HEK293 (cell line): Measurements from ENCODE around the gene CCDC78.
A peak's percentile ranks its signal among the peaks of the same experiment; 100 is the strongest.

Experiments used
- HOXC10 ChIP-seq: sonication (generic); formaldehyde crosslinking; IDR thresholded peaks from 2 replicates; pipeline ENCODE4 v1.8.1; 2023; ENCODE audit warnings: mild to moderate bottlenecking, missing genetic modification reagents
- SCRT1 ChIP-seq: fragments of 450-650 bp; formaldehyde crosslinking; IDR thresholded peaks from 2 replicates; pipeline ENCODE4 v1.5.1; 2016; ENCODE audit warnings: missing biosample characterization, missing genetic modification characterization, borderline replicate concordance
- WT1 ChIP-seq: fragments of 450-650 bp; formaldehyde crosslinking; IDR thresholded peaks from 2 replicates; pipeline ENCODE4 v1.5.1; 2016; ENCODE audit warnings: missing biosample characterization, missing genetic modification characterization
- ZBTB20 ChIP-seq: fragments of 450-650 bp; formaldehyde crosslinking; IDR thresholded peaks from 2 replicates; pipeline ENCODE4 v1.5.1; 2016; ENCODE audit warnings: missing biosample characterization, missing genetic modification characterization
- ZFP3 ChIP-seq: fragments of 450-650 bp; formaldehyde crosslinking; IDR thresholded peaks from 2 replicates; pipeline ENCODE4 v1.5.1; 2016; ENCODE audit warnings: low read depth, missing biosample characterization, missing genetic modification characterization
- ZNF148 ChIP-seq: fragments of 450-650 bp; formaldehyde crosslinking; IDR thresholded peaks from 2 replicates; pipeline ENCODE4 v1.5.0; 2017; ENCODE audit warnings: missing biosample characterization, missing genetic modification characterization, borderline replicate concordance
- ZNF157 ChIP-seq: fragments of 450-650 bp; formaldehyde crosslinking; IDR thresholded peaks from 2 replicates; pipeline ENCODE4 v1.5.1; 2016; ENCODE audit warnings: missing biosample characterization, missing genetic modification characterization
- ZNF175 ChIP-seq: fragments of 450-650 bp; formaldehyde crosslinking; IDR thresholded peaks from 2 replicates; pipeline ENCODE4 v1.5.1; 2016; ENCODE audit warnings: missing biosample characterization, missing genetic modification characterization
- ZNF266 ChIP-seq: fragments of 450-650 bp; formaldehyde crosslinking; IDR thresholded peaks from 2 replicates; pipeline ENCODE4 v1.5.1; 2016; ENCODE audit warnings: missing biosample characterization, missing genetic modification characterization, low read depth
- ZNF274 ChIP-seq, 2 experiments: fragments of 200-500 bp in 1 of 2; fragments of 450-650 bp in 1 of 2; sonication (Bioruptor generic) in 1 of 2; formaldehyde crosslinking in 1 of 2; IDR thresholded peaks; 2 replicates each; pipeline versions ENCODE4 v1.5.1 to v1.6.1; 2014 to 2016; ENCODE audit warnings: borderline replicate concordance in 1 of 2, inconsistent platforms in 1 of 2, low read length in 1 of 2, missing biosample characterization in 1 of 2, missing genetic modification characterization in 1 of 2
- ZNF311 ChIP-seq: fragments of 450-650 bp; formaldehyde crosslinking; IDR thresholded peaks from 2 replicates; pipeline ENCODE4 v1.5.1; 2017; ENCODE audit warnings: missing biosample characterization, missing genetic modification characterization, borderline replicate concordance
- ZNF350 ChIP-seq: fragments of 450-650 bp; formaldehyde crosslinking; IDR thresholded peaks from 2 replicates; pipeline ENCODE4 v1.5.0; 2017; ENCODE audit warnings: missing biosample characterization, mild to moderate bottlenecking, missing genetic modification characterization
- ZNF558 ChIP-seq: fragments of 450-650 bp; formaldehyde crosslinking; IDR thresholded peaks from 2 replicates; pipeline ENCODE4 v1.5.1; 2016; ENCODE audit warnings: missing biosample characterization, missing genetic modification characterization
- ZNF560 ChIP-seq: fragments of 450-650 bp; formaldehyde crosslinking; IDR thresholded peaks from 2 replicates; pipeline ENCODE4 v1.5.1; 2017; ENCODE audit warnings: missing biosample characterization, missing genetic modification characterization, borderline replicate concordance
- ZNF639 ChIP-seq: fragments of 450-650 bp; formaldehyde crosslinking; IDR thresholded peaks from 2 replicates; pipeline ENCODE4 v1.5.1; 2016; ENCODE audit warnings: missing biosample characterization, missing genetic modification characterization
- ZNF843 ChIP-seq: fragments of 450-650 bp; formaldehyde crosslinking; IDR thresholded peaks from 2 replicates; pipeline ENCODE4 v1.5.1; 2016; ENCODE audit warnings: missing biosample characterization, missing genetic modification characterization
- TF ChIP-seq, protein P1 (sequence below): fragments of 450-650 bp; formaldehyde crosslinking; IDR thresholded peaks from 2 replicates; pipeline ENCODE4 v1.5.1; 2016; ENCODE audit warnings: missing biosample characterization, missing genetic modification characterization
- TF ChIP-seq, protein P2 (sequence below): fragments of 450-650 bp; formaldehyde crosslinking; conservative IDR thresholded peaks from 2 replicates; pipeline ENCODE4 v1.5.1; 2016; ENCODE audit warnings: low read depth, missing biosample characterization, missing genetic modification characterization
- TF ChIP-seq, protein P3 (sequence below): fragments of 450-650 bp; formaldehyde crosslinking; IDR thresholded peaks from 2 replicates; pipeline ENCODE4 v1.5.1; 2017; ENCODE audit warnings: missing biosample characterization, missing genetic modification characterization
- TF ChIP-seq, protein P4 (sequence below): fragments of 450-650 bp; formaldehyde crosslinking; IDR thresholded peaks from 2 replicates; pipeline ENCODE4 v1.5.1; 2016; ENCODE audit warnings: missing biosample characterization, missing genetic modification characterization
- TF ChIP-seq, protein P5 (sequence below): fragments of 450-650 bp; formaldehyde crosslinking; IDR thresholded peaks from 2 replicates; pipeline ENCODE4; 2016; ENCODE audit warnings: missing biosample characterization, missing genetic modification characterization
- TF ChIP-seq, protein P6 (sequence below): fragments of 450-650 bp; formaldehyde crosslinking; optimal IDR thresholded peaks from 2 replicates; pipeline ENCODE3; 2016; ENCODE audit warnings: missing biosample characterization, mild to moderate bottlenecking, missing genetic modification characterization

CCDC78 gene

GRCh38 chr16:678858-679813 lies 47.1 kb downstream of the CCDC78 start (continued):
- TF ChIP-seq ZNF639 (tag by site-specific recombination) (no peak), ZNF175 (tag by site-specific recombination) (no peak), ZNF558 (no peak), SCRT1 (no peak), ZNF560 (no peak), ZBTB20 (no peak), ZNF350 (tag by site-specific recombination) (no peak), ZNF311 (tag by site-specific recombination) (no peak), ZNF274 (IDR thresholded peaks at IDR 0.05; ENCODE audit: low read length) (no peak), ZNF274 (tag by site-specific recombination; IDR thresholded peaks at IDR 0.05; ENCODE audit: borderline replicate concordance) (no peak), WT1 (tag by site-specific recombination) (peak; percentile 58; the same call in 1 of the 2 replicates), ZFP3 (no peak), ZNF148 (tag by site-specific recombination) (no peak), HOXC10 (CRISPR knock-in tag) (no peak), ZNF157 (tag by site-specific recombination) (no peak), ZNF266 (no peak), ZNF843 (no peak)
- TF ChIP-seq, protein P1, sequence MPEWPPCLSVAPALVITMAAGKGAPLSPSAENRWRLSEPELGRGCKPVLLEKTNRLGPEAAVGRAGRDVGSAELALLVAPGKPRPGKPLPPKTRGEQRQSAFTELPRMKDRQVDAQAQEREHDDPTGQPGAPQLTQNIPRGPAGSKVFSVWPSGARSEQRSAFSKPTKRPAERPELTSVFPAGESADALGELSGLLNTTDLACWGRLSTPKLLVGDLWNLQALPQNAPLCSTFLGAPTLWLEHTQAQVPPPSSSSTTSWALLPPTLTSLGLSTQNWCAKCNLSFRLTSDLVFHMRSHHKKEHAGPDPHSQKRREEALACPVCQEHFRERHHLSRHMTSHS (tag by site-specific recombination): no peak
- TF ChIP-seq, protein P2, sequence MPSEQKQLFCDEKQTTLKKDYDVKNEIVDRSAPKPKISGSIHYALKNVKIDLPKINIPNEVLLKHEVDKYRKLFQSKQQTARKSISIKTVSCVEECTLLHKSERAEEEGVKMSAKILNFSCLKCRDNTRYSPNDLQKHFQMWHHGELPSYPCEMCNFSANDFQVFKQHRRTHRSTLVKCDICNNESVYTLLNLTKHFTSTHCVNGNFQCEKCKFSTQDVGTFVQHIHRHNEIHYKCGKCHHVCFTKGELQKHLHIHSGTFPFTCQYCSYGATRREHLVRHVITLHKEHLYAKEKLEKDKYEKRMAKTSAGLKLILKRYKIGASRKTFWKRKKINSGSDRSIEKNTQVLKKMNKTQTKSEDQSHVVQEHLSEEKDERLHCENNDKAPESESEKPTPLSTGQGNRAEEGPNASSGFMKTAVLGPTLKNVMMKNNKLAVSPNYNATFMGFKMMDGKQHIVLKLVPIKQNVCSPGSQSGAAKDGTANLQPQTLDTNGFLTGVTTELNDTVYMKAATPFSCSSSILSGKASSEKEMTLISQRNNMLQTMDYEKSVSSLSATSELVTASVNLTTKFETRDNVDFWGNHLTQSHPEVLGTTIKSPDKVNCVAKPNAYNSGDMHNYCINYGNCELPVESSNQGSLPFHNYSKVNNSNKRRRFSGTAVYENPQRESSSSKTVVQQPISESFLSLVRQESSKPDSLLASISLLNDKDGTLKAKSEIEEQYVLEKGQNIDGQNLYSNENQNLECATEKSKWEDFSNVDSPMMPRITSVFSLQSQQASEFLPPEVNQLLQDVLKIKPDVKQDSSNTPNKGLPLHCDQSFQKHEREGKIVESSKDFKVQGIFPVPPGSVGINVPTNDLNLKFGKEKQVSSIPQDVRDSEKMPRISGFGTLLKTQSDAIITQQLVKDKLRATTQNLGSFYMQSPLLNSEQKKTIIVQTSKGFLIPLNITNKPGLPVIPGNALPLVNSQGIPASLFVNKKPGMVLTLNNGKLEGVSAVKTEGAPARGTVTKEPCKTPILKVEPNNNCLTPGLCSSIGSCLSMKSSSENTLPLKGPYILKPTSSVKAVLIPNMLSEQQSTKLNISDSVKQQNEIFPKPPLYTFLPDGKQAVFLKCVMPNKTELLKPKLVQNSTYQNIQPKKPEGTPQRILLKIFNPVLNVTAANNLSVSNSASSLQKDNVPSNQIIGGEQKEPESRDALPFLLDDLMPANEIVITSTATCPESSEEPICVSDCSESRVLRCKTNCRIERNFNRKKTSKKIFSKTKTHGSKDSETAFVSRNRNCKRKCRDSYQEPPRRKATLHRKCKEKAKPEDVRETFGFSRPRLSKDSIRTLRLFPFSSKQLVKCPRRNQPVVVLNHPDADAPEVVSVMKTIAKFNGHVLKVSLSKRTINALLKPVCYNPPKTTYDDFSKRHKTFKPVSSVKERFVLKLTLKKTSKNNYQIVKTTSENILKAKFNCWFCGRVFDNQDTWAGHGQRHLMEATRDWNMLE (tag by site-specific recombination): no peak
- TF ChIP-seq, protein P3, sequence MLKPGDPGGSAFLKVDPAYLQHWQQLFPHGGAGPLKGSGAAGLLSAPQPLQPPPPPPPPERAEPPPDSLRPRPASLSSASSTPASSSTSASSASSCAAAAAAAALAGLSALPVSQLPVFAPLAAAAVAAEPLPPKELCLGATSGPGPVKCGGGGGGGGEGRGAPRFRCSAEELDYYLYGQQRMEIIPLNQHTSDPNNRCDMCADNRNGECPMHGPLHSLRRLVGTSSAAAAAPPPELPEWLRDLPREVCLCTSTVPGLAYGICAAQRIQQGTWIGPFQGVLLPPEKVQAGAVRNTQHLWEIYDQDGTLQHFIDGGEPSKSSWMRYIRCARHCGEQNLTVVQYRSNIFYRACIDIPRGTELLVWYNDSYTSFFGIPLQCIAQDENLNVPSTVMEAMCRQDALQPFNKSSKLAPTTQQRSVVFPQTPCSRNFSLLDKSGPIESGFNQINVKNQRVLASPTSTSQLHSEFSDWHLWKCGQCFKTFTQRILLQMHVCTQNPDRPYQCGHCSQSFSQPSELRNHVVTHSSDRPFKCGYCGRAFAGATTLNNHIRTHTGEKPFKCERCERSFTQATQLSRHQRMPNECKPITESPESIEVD (tag by site-specific recombination): no peak
- TF ChIP-seq, protein P4, sequence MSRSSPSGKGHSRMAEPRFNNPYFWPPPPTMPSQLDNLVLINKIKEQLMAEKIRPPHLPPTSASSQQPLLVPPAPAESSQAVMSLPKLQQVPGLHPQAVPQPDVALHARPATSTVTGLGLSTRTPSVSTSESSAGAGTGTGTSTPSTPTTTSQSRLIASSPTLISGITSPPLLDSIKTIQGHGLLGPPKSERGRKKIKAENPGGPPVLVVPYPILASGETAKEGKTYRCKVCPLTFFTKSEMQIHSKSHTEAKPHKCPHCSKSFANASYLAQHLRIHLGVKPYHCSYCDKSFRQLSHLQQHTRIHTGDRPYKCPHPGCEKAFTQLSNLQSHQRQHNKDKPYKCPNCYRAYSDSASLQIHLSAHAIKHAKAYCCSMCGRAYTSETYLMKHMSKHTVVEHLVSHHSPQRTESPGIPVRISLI (tag by site-specific recombination): no peak
- TF ChIP-seq, protein P5, sequence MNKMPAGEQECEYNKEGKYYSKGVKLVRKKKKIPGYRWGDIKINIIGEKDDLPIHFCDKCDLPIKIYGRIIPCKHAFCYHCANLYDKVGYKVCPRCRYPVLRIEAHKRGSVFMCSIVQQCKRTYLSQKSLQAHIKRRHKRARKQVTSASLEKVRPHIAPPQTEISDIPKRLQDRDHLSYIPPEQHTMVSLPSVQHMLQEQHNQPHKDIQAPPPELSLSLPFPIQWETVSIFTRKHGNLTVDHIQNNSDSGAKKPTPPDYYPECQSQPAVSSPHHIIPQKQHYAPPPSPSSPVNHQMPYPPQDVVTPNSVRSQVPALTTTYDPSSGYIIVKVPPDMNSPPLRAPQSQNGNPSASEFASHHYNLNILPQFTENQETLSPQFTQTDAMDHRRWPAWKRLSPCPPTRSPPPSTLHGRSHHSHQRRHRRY: peak; percentile 49; the same call in 1 of the 2 replicates
- TF ChIP-seq, protein P6, sequence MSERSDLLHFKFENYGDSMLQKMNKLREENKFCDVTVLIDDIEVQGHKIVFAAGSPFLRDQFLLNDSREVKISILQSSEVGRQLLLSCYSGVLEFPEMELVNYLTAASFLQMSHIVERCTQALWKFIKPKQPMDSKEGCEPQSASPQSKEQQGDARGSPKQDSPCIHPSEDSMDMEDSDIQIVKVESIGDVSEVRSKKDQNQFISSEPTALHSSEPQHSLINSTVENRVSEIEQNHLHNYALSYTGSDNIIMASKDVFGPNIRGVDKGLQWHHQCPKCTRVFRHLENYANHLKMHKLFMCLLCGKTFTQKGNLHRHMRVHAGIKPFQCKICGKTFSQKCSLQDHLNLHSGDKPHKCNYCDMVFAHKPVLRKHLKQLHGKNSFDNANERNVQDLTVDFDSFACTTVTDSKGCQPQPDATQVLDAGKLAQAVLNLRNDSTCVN (tag by site-specific recombination): peak; percentile 74
